Superior temporal gyrus (tissue), 1 donor: ENCODE data around the gene SH3PXD2A.

Source experiments
- DNase-seq: peaks from one replicate; pipeline ENCODE4 v3.0.0-alpha.2; 2016; ENCODE audit errors: extremely low spot score

The SH3PXD2A gene

GRCh38 chr10:103876155-103876554, 20.8 kb upstream of the SH3PXD2A start:
- no peak for DNase-seq

DNA sequence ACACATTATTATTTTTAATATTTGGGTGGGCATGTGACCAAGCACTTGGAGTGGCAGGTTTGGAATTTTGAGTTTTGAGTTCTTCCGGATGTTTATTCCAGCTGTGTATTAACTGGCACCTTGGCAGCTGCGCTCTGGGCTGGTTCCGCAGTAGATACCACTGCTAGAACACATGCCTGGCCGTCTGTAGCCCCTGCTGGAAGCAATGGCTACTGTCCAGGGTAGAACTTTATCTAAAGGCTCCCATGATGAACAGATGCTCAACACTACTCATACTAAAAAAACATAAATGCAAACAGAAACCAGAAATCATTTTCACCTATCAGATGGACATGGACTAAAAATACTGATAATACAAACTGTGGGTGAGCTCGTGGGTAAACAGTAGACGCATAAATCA, 19.4 kb upstream of the SH3PXD2A start:
- DNase-seq, result no peak

DNA sequence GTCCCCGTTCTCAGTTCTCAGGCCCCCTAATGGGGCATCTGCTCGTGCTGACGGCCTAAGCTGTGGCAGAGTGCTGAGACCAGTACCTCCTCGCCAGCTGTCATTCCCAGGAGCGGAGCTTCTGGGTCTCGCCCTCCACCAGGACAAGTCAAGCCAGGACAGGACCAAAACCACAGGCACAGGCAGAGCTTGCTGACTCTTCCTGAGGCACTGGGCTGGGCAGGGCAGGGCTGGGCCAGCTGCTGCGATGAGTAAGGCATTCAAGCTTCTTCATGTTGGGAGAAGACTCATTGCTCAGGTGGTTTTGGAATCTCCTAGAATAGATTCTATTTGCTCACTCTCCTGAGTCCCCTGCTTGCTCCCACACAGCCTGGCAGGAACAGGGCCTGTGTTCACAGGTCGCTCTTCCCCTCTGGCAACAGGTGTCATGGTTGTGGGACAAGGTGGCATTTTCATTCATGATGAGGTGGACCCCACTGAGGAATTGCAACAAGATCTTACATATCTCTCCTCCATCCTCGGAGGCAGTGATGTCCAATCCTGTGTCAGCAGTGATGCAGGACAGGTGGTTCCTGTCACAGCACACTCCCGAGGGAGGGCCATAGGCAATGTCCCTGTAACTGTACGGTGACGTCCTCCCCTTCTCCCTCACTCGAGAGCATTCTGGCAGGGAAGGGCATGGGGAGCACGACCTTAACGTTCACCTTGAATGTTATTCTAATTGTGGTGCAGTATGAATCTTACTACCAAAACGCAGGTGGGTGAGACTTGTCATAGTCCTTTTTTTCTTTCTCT, 17.0 kb upstream of the SH3PXD2A start:
- no peak for DNase-seq

DNA sequence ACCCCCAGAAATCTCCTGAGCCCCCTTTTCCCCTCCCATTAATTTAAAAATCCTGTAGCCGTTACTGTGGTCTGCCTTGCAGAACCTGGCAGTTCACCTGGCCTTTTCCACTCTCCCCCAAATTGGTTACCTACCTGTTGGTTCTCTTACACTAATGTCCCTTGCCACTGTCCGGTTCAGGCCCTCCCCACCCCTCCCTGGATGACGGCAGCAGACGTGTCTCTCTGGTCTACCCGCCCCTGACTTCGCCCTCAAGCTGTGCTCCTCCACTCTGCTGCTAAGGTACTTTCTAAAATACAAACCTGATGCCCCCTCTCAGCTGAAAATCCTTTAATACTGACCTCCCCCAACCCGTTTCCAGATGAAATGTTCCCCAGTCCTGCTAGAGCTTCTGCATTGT, 15.6 kb upstream of the SH3PXD2A start:
- DNase-seq, result no peak

GRCh38 chr10:103870516-103870915, 15.1 kb upstream of the SH3PXD2A start:
- no peak for DNase-seq

DNA sequence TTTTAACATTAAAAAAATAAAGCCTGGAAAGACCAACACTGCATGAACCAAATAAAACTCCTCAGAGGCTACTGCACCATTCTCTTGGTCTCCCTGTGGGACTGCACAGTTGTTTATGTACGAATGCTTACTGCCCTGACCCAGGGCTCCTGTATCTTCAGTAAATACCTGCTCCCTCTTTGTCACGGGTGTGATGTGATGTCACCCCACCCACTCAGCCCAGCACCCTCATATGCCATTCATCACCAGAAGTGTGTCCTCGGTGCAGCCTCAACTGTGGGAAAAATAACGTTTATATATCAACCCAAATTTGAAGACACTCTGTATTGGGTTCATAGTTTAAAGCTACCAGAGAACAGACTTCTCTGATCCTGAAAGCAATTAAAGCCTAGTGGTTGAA, 14.0 kb upstream of the SH3PXD2A start:
- DNase-seq, result no peak

DNA sequence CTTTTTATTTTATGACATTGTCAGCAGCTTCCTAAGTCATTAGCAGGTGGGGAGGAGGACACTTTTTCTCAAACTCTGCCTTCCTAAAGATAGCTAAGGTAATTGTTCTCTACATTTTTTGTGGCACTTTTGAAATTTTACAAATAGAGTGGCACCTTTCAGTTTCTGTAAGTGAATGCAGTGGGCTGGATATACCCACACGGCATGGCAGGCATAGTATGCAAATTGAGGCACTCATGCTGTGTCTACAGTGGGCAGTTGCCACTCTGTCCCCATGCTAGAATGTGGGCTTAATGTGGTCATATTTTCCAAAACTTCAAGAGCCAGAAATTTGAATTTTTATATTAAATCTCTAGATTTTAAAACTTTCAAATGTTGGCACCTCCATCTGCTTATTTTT, 12.8 kb upstream of the SH3PXD2A start:
- no peak for DNase-seq

DNA sequence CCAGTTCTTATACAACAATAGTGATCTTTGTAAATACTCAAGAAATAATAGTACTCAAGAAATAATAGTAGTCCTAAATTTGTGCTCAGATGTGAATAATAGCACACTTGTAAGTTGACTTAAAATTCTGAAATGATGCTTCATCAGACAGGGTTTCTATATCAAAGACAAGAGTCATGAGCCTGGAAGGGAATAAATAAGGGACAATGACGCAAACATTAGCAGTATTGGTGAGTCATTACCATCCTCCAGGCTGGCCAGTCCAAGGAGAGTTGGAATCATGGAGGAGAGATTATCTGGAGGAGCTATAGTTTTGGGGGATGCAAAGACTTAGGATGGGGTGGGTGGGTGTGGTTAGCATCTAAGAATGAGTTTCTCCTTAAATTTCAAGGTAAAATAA, 6.1 kb upstream of the SH3PXD2A start:
- no peak for DNase-seq

- peak; percentile 93 for DNase-seq
Measured at GRCh38 chr10:103859161-103860086, 4.0 kb upstream of the SH3PXD2A start.

- DNase-seq, result no peak
Measured at GRCh38 chr10:103858360-103858759, 3.0 kb upstream of the SH3PXD2A start.

GRCh38 chr10:103856797-103857170, 1.4 kb upstream of the SH3PXD2A start:
- no peak for DNase-seq

- DNase-seq, result no peak
Measured at GRCh38 chr10:103855852-103856796, 748 bp upstream of the SH3PXD2A start.

DNA sequence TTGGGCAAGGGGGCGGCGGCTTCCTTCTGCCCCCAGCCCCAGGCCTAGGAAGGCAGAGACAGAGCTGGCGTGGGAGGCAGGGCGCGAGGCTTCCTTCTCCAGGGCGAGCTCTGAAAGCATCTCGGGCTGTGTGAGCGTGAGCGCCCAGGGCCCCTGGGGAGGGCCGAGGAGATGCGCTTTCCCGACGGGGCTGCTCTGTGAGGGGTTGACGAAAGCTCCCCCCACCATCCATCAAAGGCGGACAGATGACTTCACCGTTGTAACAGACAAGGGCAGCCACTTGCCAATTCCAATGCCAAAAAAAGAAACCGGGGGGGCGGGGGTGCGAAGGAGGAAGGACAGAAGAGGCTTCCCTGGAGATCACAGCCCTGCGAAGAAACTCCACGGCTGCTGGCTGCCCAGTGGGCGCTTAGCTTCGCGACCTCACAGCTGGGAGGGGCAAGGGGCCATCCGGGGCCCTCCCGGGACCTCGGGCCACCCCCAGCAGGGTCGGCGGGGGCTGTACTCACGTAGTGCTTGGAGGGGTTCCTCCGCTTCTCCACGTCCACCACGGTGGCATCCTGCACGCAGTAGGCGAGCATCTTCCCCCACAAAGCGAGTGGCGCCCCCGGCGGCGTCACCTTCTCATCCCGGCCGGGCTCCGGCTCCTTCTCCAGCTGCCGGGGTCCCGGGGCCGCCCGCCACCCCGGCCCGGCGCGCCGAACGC, 537 bp downstream of the SH3PXD2A start:
- no peak for DNase-seq

DNA sequence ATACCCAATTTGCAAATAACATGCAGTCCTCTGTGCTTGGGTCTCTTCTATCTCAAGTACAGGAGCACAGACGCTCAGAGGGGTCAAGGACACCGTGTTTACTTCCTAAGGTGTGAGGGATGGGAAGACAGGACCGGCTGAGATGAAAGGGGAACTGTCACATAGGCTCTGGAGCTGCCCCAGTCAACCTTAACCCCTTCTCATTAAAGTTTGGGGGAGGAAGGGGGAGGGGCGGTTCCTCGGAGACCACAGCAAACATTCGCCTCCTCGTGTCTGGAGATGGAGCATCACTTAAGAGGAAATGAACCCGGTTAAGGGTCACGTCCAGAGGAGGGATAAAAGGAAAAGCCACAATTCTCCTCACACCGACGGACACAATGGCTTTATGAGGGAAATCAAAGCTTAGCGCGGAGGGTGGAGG, 1.1 kb downstream of the SH3PXD2A start:
- no peak for DNase-seq

DNA sequence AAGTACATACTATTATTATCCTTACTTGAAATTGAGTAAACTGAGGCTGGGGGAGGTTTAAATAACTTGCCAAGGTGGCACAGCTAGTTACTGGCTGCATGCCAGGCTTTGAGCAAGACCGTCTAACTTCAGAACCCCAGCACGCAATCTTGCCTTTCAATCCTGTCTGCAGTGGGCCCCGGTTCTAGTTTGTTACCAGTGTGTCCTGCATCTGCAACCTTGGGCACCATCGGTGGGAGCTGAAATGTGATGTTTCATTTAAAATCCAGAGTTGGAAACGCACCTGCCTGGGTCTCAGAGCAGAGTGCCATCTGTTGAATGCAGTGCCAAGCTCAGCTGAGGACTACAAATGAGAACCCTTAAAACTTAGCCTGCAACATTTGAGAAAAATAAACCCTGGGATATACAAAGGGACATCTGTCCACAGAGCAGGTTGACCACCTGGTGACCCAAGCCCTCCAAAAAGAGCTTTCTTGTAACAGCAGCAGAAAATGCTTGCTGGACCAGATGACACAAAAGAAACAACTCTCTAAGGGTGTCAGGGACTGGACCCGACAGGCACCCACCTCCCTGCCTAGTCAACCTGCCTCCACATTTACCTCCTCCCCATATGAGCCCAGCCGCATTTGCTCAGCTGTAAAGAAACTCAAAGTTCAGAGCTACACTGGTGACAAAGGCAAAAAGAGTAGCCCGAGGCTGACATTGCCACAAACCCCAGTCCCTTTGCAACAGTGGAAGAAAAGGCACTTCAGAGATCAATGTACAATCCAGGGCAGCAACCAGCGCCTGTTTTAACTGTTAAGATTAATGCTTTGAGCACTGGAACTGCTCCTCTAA, 1.7 kb downstream of the SH3PXD2A start:
- peak; percentile 47 for DNase-seq

DNA sequence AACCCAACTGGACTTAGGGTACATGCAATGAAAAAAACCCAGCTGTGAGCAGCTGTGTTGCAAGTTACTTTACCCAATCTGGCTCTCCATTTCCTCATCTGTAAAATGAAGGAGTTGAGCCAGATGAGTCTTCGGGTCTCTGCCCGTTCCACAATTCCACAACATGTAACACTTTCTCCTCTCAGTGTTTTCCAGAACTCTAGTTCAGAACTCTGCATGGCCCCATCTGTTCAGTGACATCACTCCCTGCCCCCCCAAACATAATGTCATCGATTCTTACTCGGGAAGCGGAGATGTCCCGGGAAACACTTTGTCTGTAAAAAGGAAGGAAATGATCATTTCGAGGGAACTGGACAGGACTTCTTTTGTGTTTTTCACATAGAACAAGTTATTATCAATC, 2.5 kb downstream of the SH3PXD2A start:
- DNase-seq, result no peak

DNA sequence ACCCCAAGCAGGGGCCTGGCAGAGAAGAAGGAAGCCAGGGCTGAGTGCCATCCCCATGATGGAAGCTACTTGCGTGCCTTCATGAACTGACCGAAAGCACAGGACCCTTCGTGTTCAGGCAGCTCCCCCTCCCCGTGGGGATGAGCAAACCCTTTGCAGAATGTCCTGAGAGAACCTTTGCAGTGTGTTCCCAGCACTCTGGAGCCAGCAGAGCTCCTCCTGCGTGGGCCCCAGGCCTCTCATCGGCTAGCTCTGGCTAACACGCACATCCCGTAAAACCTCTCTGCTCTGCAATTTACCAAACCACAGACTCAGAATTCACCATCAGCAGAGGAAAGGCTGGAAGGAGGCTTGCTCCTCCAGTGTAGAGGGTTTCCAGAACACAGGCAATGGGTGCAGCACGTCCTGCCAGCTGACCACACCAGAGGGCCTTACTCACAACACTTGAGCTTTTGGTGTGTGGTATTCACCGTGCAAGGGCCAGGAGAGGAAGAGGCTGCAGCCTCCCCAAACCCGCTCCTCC, 3.1 kb downstream of the SH3PXD2A start:
- DNase-seq, result no peak

GRCh38 chr10:103851261-103851660, 4.1 kb downstream of the SH3PXD2A start:
- no peak for DNase-seq

- DNase-seq, result no peak
Measured at GRCh38 chr10:103850572-103850895, 4.8 kb downstream of the SH3PXD2A start.
